Karpas-422 (cell line): Measurements from ENCODE around the gene SHMT2. TPM values are rescaled to one million over a fixed set of nuclear protein-coding genes. Genes with fewer than 3 reads are reported as not detected.

Source experiments
- DNase-seq: peaks from one replicate; pipeline ENCODE4 v3.0.0-alpha.2; 2015
- H2AFZ ChIP-seq: fragments of 200-600 bp; sonication (generic); 2 replicates; pipeline ENCODE4 v1.6.1; 2014; ENCODE audit warnings: antibody characterized with exemption, low read length, mixed read lengths
- H3K27ac ChIP-seq: fragments of 200-600 bp; sonication (generic); 2 replicates; pipeline ENCODE4 v1.5.1; 2014; ENCODE audit warnings: mild to moderate bottlenecking, low read length, moderate library complexity
- H3K27me3 ChIP-seq: fragments of 200-600 bp; sonication (generic); 2 replicates; pipeline ENCODE4 v1.6.1; 2014; ENCODE audit warnings: low read length, mixed read lengths
- H3K36me3 ChIP-seq: fragments of 200-600 bp; sonication (generic); 2 replicates; pipeline ENCODE4 v1.6.1; 2014; ENCODE audit warnings: low read length, mixed read lengths; ENCODE audit not compliant: insufficient read depth
- H3K4me1 ChIP-seq: fragments of 200-600 bp; sonication (generic); 2 replicates; pipeline ENCODE4 v1.6.1; 2014; ENCODE audit warnings: mild to moderate bottlenecking, low read length, mixed read lengths
- H3K4me2 ChIP-seq: fragments of 200-600 bp; sonication (generic); 2 replicates; pipeline ENCODE4 v1.6.1; 2014; ENCODE audit warnings: low read length, low read depth, mild to moderate bottlenecking; ENCODE audit not compliant: poor library complexity, severe bottlenecking
- H3K4me3 ChIP-seq: fragments of 200-600 bp; sonication (generic); 2 replicates; pipeline ENCODE4 v1.5.1; 2014; ENCODE audit warnings: mild to moderate bottlenecking, antibody characterized with exemption, low read length, mixed read lengths
- H3K79me2 ChIP-seq: fragments of 200-600 bp; sonication (generic); 2 replicates; pipeline ENCODE4 v1.6.1; 2014; ENCODE audit warnings: mild to moderate bottlenecking, low read length, mixed read lengths
- H3K9ac ChIP-seq: fragments of 200-600 bp; sonication (generic); 2 replicates; pipeline ENCODE4 v1.6.0; 2014; ENCODE audit warnings: low read length
- H3K9me2 ChIP-seq: fragments of 200-600 bp; sonication (generic), shearing (Covaris generic); replicated peaks from 2 replicates; pipeline ENCODE4 v1.6.0; 2014; ENCODE audit warnings: mild to moderate bottlenecking, low read length, moderate library complexity; ENCODE audit not compliant: insufficient read depth
- H3K9me3 ChIP-seq: fragments of 300-700, 200-600 bp; sonication (generic); 2 replicates; pipeline ENCODE4 v1.6.1; 2014; ENCODE audit warnings: low read length, mixed read lengths
- H4K20me1 ChIP-seq: fragments of 200-600 bp; sonication (generic); 2 replicates; pipeline ENCODE4 v1.6.1; 2014; ENCODE audit warnings: mild to moderate bottlenecking, antibody characterized with exemption, low read length, low read depth; ENCODE audit not compliant: insufficient read depth
- total RNA-seq: library from RNA; depleted of rRNA; stranded (reverse); fragments of >200 nt; shearing (Covaris generic); gene quantifications from 2 replicates; pipeline ENCODE4 v1.2.3, GENCODE V29; 2014; ENCODE audit warnings: low replicate concordance

SHMT2 gene
- total RNA-seq, 1 experiment from 2014 or later: 399 TPM

- H4K20me1 ChIP-seq: peaks cover 25% of the 10 kb centered on the region
- peaks cover 26% of the 10 kb centered on the region for H3K36me3 ChIP-seq
- no peak overlapping the region for H2AFZ ChIP-seq
- no peaks in the 10 kb centered on the region for H3K27me3 ChIP-seq
- H3K79me2 ChIP-seq: peaks cover 17% of the 10 kb centered on the region
- H3K4me1 ChIP-seq: peaks cover 88% of the 10 kb centered on the region
- 0 out of 2 replicates have a peak overlapping the region, but pooled peaks have one; percentile 31 for H3K9ac ChIP-seq
- peak overlapping the region; percentile 57; the same call in 1 of the 2 replicates for H3K27ac ChIP-seq
- H3K4me2 ChIP-seq: no peak overlapping the region
- H3K9me3 ChIP-seq: no peaks in the 10 kb centered on the region
- H3K9me2 ChIP-seq: no peaks in the 10 kb centered on the region
- DNase-seq: no peak
- H3K4me3 ChIP-seq: no peak overlapping the region
Observed at GRCh38 chr12:57235017-57235727, 5.7 kb downstream of the SHMT2 start.

- Histone ChIP-seq H3K4me3 (no peak overlapping the region), H3K79me2 (peaks cover 12% of the 10 kb centered on the region), H3K4me2 (no peak overlapping the region), H3K9me2 (no peaks in the 10 kb centered on the region), H3K9me3 (no peaks in the 10 kb centered on the region), H3K4me1 (peaks cover 89% of the 10 kb centered on the region), H3K36me3 (peaks cover 24% of the 10 kb centered on the region), H4K20me1 (peaks cover 23% of the 10 kb centered on the region), H3K27me3 (no peaks in the 10 kb centered on the region), H2AFZ (no peak overlapping the region), H3K9ac (no peak overlapping the region), H3K27ac (no peak overlapping the region)
- DNase-seq: peak; percentile 65
Observed at GRCh38 chr12:57235728-57236131, 6.2 kb downstream of the SHMT2 start.

- H4K20me1 ChIP-seq: peaks cover 19% of the 10 kb centered on the region
- no peak overlapping the region for H3K27ac ChIP-seq
- no peaks in the 10 kb centered on the region for H3K9me2 ChIP-seq
- peaks cover 18% of the 10 kb centered on the region for H3K36me3 ChIP-seq
- peaks cover 89% of the 10 kb centered on the region for H3K4me1 ChIP-seq
- no peak overlapping the region for H3K4me2 ChIP-seq
- peaks cover 5% of the 10 kb centered on the region for H3K79me2 ChIP-seq
- H3K4me3 ChIP-seq: no peak overlapping the region
- DNase-seq: peak; percentile 78
- no peak overlapping the region for H2AFZ ChIP-seq
- no peaks in the 10 kb centered on the region for H3K9me3 ChIP-seq
- H3K27me3 ChIP-seq: no peaks in the 10 kb centered on the region
- no peak overlapping the region for H3K9ac ChIP-seq
Observed at GRCh38 chr12:57236201-57236924, 6.9 kb downstream of the SHMT2 start.

- peaks cover 17% of the 10 kb centered on the region; the same call in 1 of the 2 replicates for H4K20me1 ChIP-seq
Observed at GRCh38 chr12:57236925-57237595, 7.5 kb downstream of the SHMT2 start.

GRCh38 chr12:57237596-57237931 lies 8.1 kb downstream of the SHMT2 start:
- no peaks in the 10 kb centered on the region for H3K27me3 ChIP-seq
- no peaks in the 10 kb centered on the region for H3K79me2 ChIP-seq
- no peak overlapping the region for H3K27ac ChIP-seq
- H3K4me2 ChIP-seq: no peak overlapping the region
- H3K4me1 ChIP-seq: peaks cover 89% of the 10 kb centered on the region
- H3K9me3 ChIP-seq: no peaks in the 10 kb centered on the region
- no peak overlapping the region for H2AFZ ChIP-seq
- peaks cover 12% of the 10 kb centered on the region; the same call in 1 of the 2 replicates for H4K20me1 ChIP-seq
- no peaks in the 10 kb centered on the region for H3K9me2 ChIP-seq
- H3K36me3 ChIP-seq: peaks cover 6% of the 10 kb centered on the region
- no peak overlapping the region for H3K9ac ChIP-seq
- no peak overlapping the region for H3K4me3 ChIP-seq
- no peak for DNase-seq

More at GRCh38 chr12:57236925-57237595, 7.5 kb downstream of the SHMT2 start:
- Histone ChIP-seq H3K79me2 (no peaks in the 10 kb centered on the region), H3K36me3 (peaks cover 11% of the 10 kb centered on the region), H3K9me3 (no peaks in the 10 kb centered on the region), H3K4me1 (peaks cover 89% of the 10 kb centered on the region), H3K27ac (no peak overlapping the region), H3K27me3 (no peaks in the 10 kb centered on the region), H3K4me2 (no peak overlapping the region), H3K9me2 (no peaks in the 10 kb centered on the region), H3K9ac (no peak overlapping the region), H3K4me3 (no peak overlapping the region), H2AFZ (no peak overlapping the region)
- no peak for DNase-seq

- peaks cover 7% of the 10 kb centered on the region; the same call in 1 of the 2 replicates for H4K20me1 ChIP-seq
- H3K27ac ChIP-seq: no peak overlapping the region
- no peak for DNase-seq
- H3K4me1 ChIP-seq: peaks cover 89% of the 10 kb centered on the region
- no peaks in the 10 kb centered on the region for H3K9me2 ChIP-seq
- no peaks in the 10 kb centered on the region for H3K9me3 ChIP-seq
- H3K4me2 ChIP-seq: peak overlapping the region; percentile 99
- no peaks in the 10 kb centered on the region for H3K79me2 ChIP-seq
- H3K36me3 ChIP-seq: no peaks in the 10 kb centered on the region; the same call in 1 of the 2 replicates
- peak overlapping the region; percentile 37; the same call in 1 of the 2 replicates for H3K4me3 ChIP-seq
- no peaks in the 10 kb centered on the region for H3K27me3 ChIP-seq
- no peak overlapping the region for H2AFZ ChIP-seq
- 0 out of 2 replicates have a peak overlapping the region, but pooled peaks have one; percentile 41 for H3K9ac ChIP-seq
Observed at GRCh38 chr12:57237932-57238853, 8.7 kb downstream of the SHMT2 start.

- Histone ChIP-seq H3K36me3 (no peaks in the 10 kb centered on the region), H3K4me3 (peak overlapping the region; percentile 69), H4K20me1 (peaks cover 7% of the 10 kb centered on the region; the same call in 1 of the 2 replicates), H3K9ac (peak overlapping the region; percentile 98), H3K27me3 (no peaks in the 10 kb centered on the region), H3K4me1 (peaks cover 89% of the 10 kb centered on the region), H2AFZ (no peak overlapping the region), H3K79me2 (no peaks in the 10 kb centered on the region), H3K4me2 (peak overlapping the region; percentile 99), H3K9me3 (no peaks in the 10 kb centered on the region), H3K27ac (peak overlapping the region; percentile 98), H3K9me2 (no peaks in the 10 kb centered on the region)
- peak; percentile 96 for DNase-seq
Observed at GRCh38 chr12:57238854-57239554, 9.5 kb downstream of the SHMT2 start.
